ENCODE data around the gene ZNF219. TPM values are rescaled to one million over a fixed set of nuclear protein-coding genes. Genes with fewer than 3 reads are reported as not detected.

Gene ZNF219
- total and polyA plus RNA-seq, 2 of the 13 experiments (the other 11 are each of a cell fraction or from before 2014, with no cell fraction given), result 34.5 to 36.6 TPM

- no peak for TF ChIP-seq ZNF646 (CRISPR knock-in tag; IDR thresholded peaks at IDR 0.05)
- TF ChIP-seq POLR2A (IDR thresholded peaks at IDR 0.05; ENCODE audit: insufficient read depth in 1 of 2, low read depth in 2 of 2, low read length in 2 of 2), result no peak
- peak; percentile 18 for TF ChIP-seq RBM39 (IDR thresholded peaks at IDR 0.05; ENCODE audit: low read depth, low read length, poor library complexity, severe bottlenecking)
- TF ChIP-seq, protein P1, sequence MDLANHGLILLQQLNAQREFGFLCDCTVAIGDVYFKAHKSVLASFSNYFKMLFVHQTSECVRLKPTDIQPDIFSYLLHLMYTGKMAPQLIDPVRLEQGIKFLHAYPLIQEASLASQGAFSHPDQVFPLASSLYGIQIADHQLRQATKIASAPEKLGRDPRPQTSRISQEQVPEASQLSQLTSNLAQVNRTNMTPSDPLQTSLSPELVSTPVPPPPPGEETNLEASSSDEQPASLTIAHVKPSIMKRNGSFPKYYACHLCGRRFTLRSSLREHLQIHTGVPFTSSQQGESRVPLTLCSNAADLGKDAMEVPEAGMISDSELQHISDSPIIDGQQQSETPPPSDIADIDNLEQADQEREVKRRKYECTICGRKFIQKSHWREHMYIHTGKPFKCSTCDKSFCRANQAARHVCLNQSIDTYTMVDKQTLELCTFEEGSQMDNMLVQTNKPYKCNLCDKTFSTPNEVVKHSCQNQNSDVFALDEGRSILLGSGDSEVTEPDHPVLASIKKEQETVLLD (CRISPR knock-in tag; IDR thresholded peaks at IDR 0.05; ENCODE audit: low read depth), result no peak; the same call in 1 of the 2 replicates
- no peak for TF ChIP-seq ZBTB38 (CRISPR knock-in tag; IDR thresholded peaks at IDR 0.05)
- TF ChIP-seq, protein P2, sequence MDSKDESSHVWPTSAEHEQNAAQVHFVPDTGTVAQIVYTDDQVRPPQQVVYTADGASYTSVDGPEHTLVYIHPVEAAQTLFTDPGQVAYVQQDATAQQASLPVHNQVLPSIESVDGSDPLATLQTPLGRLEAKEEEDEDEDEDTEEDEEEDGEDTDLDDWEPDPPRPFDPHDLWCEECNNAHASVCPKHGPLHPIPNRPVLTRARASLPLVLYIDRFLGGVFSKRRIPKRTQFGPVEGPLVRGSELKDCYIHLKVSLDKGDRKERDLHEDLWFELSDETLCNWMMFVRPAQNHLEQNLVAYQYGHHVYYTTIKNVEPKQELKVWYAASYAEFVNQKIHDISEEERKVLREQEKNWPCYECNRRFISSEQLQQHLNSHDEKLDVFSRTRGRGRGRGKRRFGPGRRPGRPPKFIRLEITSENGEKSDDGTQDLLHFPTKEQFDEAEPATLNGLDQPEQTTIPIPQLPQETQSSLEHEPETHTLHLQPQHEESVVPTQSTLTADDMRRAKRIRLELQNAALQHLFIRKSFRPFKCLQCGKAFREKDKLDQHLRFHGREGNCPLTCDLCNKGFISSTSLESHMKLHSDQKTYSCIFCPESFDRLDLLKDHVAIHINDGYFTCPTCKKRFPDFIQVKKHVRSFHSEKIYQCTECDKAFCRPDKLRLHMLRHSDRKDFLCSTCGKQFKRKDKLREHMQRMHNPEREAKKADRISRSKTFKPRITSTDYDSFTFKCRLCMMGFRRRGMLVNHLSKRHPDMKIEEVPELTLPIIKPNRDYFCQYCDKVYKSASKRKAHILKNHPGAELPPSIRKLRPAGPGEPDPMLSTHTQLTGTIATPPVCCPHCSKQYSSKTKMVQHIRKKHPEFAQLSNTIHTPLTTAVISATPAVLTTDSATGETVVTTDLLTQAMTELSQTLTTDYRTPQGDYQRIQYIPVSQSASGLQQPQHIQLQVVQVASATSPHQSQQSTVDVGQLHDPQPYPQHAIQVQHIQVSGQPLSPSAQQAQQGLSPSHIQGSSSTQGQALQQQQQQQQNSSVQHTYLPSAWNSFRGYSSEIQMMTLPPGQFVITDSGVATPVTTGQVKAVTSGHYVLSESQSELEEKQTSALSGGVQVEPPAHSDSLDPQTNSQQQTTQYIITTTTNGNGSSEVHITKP (CRISPR knock-in tag; IDR thresholded peaks at IDR 0.05; ENCODE audit: low read depth), result no peak
- no peak for TF ChIP-seq MZF1 (CRISPR knock-in tag; IDR thresholded peaks at IDR 0.05; ENCODE audit: borderline replicate concordance)
- TF ChIP-seq, protein P3, sequence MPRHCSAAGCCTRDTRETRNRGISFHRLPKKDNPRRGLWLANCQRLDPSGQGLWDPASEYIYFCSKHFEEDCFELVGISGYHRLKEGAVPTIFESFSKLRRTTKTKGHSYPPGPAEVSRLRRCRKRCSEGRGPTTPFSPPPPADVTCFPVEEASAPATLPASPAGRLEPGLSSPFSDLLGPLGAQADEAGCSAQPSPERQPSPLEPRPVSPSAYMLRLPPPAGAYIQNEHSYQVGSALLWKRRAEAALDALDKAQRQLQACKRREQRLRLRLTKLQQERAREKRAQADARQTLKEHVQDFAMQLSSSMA (CRISPR knock-in tag; IDR thresholded peaks at IDR 0.05), result peak; percentile 75; the same call in 1 of the 2 replicates
- TF ChIP-seq, protein P4, sequence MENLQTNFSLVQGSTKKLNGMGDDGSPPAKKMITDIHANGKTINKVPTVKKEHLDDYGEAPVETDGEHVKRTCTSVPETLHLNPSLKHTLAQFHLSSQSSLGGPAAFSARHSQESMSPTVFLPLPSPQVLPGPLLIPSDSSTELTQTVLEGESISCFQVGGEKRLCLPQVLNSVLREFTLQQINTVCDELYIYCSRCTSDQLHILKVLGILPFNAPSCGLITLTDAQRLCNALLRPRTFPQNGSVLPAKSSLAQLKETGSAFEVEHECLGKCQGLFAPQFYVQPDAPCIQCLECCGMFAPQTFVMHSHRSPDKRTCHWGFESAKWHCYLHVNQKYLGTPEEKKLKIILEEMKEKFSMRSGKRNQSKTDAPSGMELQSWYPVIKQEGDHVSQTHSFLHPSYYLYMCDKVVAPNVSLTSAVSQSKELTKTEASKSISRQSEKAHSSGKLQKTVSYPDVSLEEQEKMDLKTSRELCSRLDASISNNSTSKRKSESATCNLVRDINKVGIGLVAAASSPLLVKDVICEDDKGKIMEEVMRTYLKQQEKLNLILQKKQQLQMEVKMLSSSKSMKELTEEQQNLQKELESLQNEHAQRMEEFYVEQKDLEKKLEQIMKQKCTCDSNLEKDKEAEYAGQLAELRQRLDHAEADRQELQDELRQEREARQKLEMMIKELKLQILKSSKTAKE (CRISPR knock-in tag; IDR thresholded peaks at IDR 0.05; ENCODE audit: borderline replicate concordance), result peak; percentile 18
- TF ChIP-seq IKZF4 (CRISPR knock-in tag; IDR thresholded peaks at IDR 0.05; ENCODE audit: borderline replicate concordance, low read depth, not compliant biosample characterization), result no peak
Measured at GRCh38 chr14:21070610-21071224, 27.7 kb downstream of the ZNF219 start (continued).

Data from HepG2 (cell line).